Measurements from ENCODE around the gene CATSPER3. TPM values are rescaled to one million over a fixed set of nuclear protein-coding genes. Genes with fewer than 3 reads are reported as not detected.

CATSPER3 gene
- 0.12 and 0.22 TPM in 2 replicates for total RNA-seq

GRCh38 chr5:134967607-134968006 is at the start of gene CATSPER3:
Gene CATSPER3 (plus strand): TSS chr5:134967907. CDS start chr5:134967992, 85 bp downstream.

GRCh38 chr5:135033901-135034235 is 66.2 kb downstream of the CATSPER3 start, which contains the start of gene PITX1:
Gene PITX1 (minus strand): TSS chr5:135034228. CDS start chr5:135033881, 347 bp downstream.

Other genes starting within 250 kb of the CATSPER3 start
- 33.2 and 48.1 TPM in 2 replicates for gene CAMLG, start 229.4 kb upstream of the CATSPER3 start, total RNA-seq
- 20.1 and 28.0 TPM in 2 replicates for gene DDX46, start 209.1 kb upstream of the CATSPER3 start, total RNA-seq
- gene C5orf24, start 121.9 kb upstream of the CATSPER3 start, total RNA-seq, result 41.0 and 42.4 TPM in 2 replicates
- gene TXNDC15, start 93.5 kb upstream of the CATSPER3 start, total RNA-seq, result 126 and 137 TPM in 2 replicates
- gene PCBD2, start 62.8 kb upstream of the CATSPER3 start, total RNA-seq, result 2.9 and 5.2 TPM in 2 replicates
- gene PITX1, start 66.3 kb downstream of the CATSPER3 start, total RNA-seq, result 1.5 and 2.2 TPM in 2 replicates

Measured in uterine smooth muscle cell (primary cell).